GM12892 (cell line): ENCODE results near the gene PSENEN.

Experiments used
- POLR2A ChIP-seq: IDR thresholded peaks from 2 replicates; pipeline ENCODE4 v1.6.1; 2011; ENCODE audit warnings: low read depth, low read length, control low read depth
- POLR2AphosphoS5 ChIP-seq: IDR thresholded peaks from 2 replicates; pipeline ENCODE4 v1.6.1; 2011; ENCODE audit warnings: low read depth, low read length, control low read depth
- TAF1 ChIP-seq: IDR thresholded peaks from 2 replicates; pipeline ENCODE4 v1.6.1; 2011; ENCODE audit warnings: low read depth, mild to moderate bottlenecking, control low read depth, low read length, borderline replicate concordance

GRCh38 chr19:35793381-35794165 is 48.1 kb downstream of the PSENEN start:
- TF ChIP-seq POLR2AphosphoS5 = no peak
- TF ChIP-seq POLR2A = no peak
- TF ChIP-seq TAF1 = no peak
